CD14-positive monocyte (primary cell): ENCODE results near the gene SLK. TPM values are rescaled to one million over a fixed set of nuclear protein-coding genes. Genes with fewer than 3 reads are reported as not detected.

Source experiments
- DNase-seq, 3 donors: peaks; one replicate each; pipeline ENCODE4 v3.0.0-alpha.2; 2011 to 2022
- H2AFZ ChIP-seq: 2 replicates; pipeline ENCODE4 v1.6.0; 2012; ENCODE audit warnings: mild to moderate bottlenecking, low read depth, low read length, inconsistent platforms; ENCODE audit not compliant: insufficient read depth, poor library complexity, severe bottlenecking
- H3K27ac ChIP-seq, 2 donors: 1 replicate in 1 of 2; 2 replicates in 1 of 2; pipeline ENCODE4 v1.5.1; 2012 to 2013; ENCODE audit warnings: low read length in 2 of 2, control low read depth in 1 of 2, inconsistent platforms in 1 of 2, low read depth in 1 of 2, mild to moderate bottlenecking in 1 of 2
- H3K27me3 ChIP-seq, 2 donors: one replicate each; pipeline versions ENCODE4 v1.6.0 to v1.6.1; 2011 to 2013; ENCODE audit warnings: low read length in 2 of 2; ENCODE audit not compliant: control insufficient read depth in 2 of 2, insufficient read depth in 2 of 2
- H3K36me3 ChIP-seq, 2 donors: replicated peaks in 1 of 2; 1 replicate in 1 of 2; 2 replicates in 1 of 2; pipeline versions ENCODE4 v1.5.1 to v1.6.1; 2012 to 2013; ENCODE audit warnings: low read length in 2 of 2, control low read depth in 1 of 2, inconsistent platforms in 1 of 2, mild to moderate bottlenecking in 1 of 2; ENCODE audit not compliant: insufficient read depth in 2 of 2, control insufficient read depth in 1 of 2
- H3K4me1 ChIP-seq, 2 donors: 1 replicate in 1 of 2; 2 replicates in 1 of 2; pipeline versions ENCODE4 v1.5.1 to v1.6.1; 2012 to 2013; ENCODE audit warnings: low read length in 2 of 2, control low read depth in 1 of 2, inconsistent platforms in 1 of 2, mild to moderate bottlenecking in 1 of 2, moderate library complexity in 1 of 2; ENCODE audit not compliant: insufficient read depth in 2 of 2, control insufficient read depth in 1 of 2
- H3K4me2 ChIP-seq: replicated peaks from 2 replicates; pipeline ENCODE3; 2012; ENCODE audit warnings: low read length, moderate library complexity, mild to moderate bottlenecking; ENCODE audit not compliant: poor library complexity, severe bottlenecking; ENCODE audit errors: extremely low read depth
- H3K4me3 ChIP-seq, 3 experiments: fragments of 200-600 bp in 1 of 3; sonication (generic) in 1 of 3; replicated peaks in 1 of 3; 1 replicate in 2 of 3; 2 replicates in 1 of 3; pipeline ENCODE4 v1.5.1; 2011 to 2013; ENCODE audit warnings: low read length in 3 of 3, mild to moderate bottlenecking in 3 of 3, control low read depth in 2 of 3, low read depth in 2 of 3, inconsistent platforms in 1 of 3, moderate library complexity in 1 of 3
- H3K79me2 ChIP-seq: 2 replicates; pipeline ENCODE4 v1.6.0; 2012; ENCODE audit warnings: mild to moderate bottlenecking, control low read depth, inconsistent platforms, low read length, moderate library complexity; ENCODE audit not compliant: insufficient read depth
- H3K9ac ChIP-seq: 2 replicates; pipeline ENCODE4 v1.6.0; 2017; ENCODE audit warnings: low read length, mild to moderate bottlenecking; ENCODE audit not compliant: insufficient read depth, poor library complexity, severe bottlenecking
- H3K9me3 ChIP-seq, 2 donors: replicated peaks in 1 of 2; 1 replicate in 1 of 2; 2 replicates in 1 of 2; pipeline versions ENCODE4 v1.5.1 to v1.6.1; 2012 to 2013; ENCODE audit warnings: low read length in 2 of 2, control low read depth in 1 of 2; ENCODE audit not compliant: control insufficient read depth in 1 of 2, insufficient read depth in 1 of 2
- H4K20me1 ChIP-seq: 2 replicates; pipeline ENCODE4 v1.6.0; 2012; ENCODE audit warnings: mild to moderate bottlenecking, low read length, control low read depth, moderate library complexity; ENCODE audit not compliant: insufficient read depth
- H3K27ac Mint-ChIP-seq, 7 donors: one replicate each; pipeline ENCODE4 v1.8.0; 2020; ENCODE audit warnings: mild to moderate bottlenecking in 7 of 7, mixed read lengths in 7 of 7, moderate library complexity in 6 of 7, inconsistent platforms in 2 of 7
- H3K27me3 Mint-ChIP-seq, 3 donors: one replicate each; pipeline ENCODE4 v1.8.0; 2021 to 2022; ENCODE audit warnings: low read depth in 3 of 3, mild to moderate bottlenecking in 3 of 3, mixed read lengths in 3 of 3, moderate library complexity in 3 of 3, inconsistent platforms in 1 of 3
- H3K36me3 Mint-ChIP-seq, 2 donors: one replicate each; pipeline ENCODE4 v1.8.0; 2020; ENCODE audit warnings: mixed read lengths in 2 of 2, inconsistent platforms in 1 of 2, mild to moderate bottlenecking in 1 of 2
- H3K4me1 Mint-ChIP-seq: one replicate; pipeline ENCODE4 v1.8.0; 2020; ENCODE audit warnings: mild to moderate bottlenecking, mixed read lengths
- H3K4me3 Mint-ChIP-seq, 2 donors: one replicate each; pipeline ENCODE4 v1.8.0; 2020; ENCODE audit warnings: mild to moderate bottlenecking in 2 of 2, mixed read lengths in 2 of 2, moderate library complexity in 1 of 2
- H3K9me3 Mint-ChIP-seq, 7 donors: one replicate each; pipeline ENCODE4 v1.8.0; 2020 to 2022; ENCODE audit warnings: mixed read lengths in 7 of 7, mild to moderate bottlenecking in 6 of 7, moderate library complexity in 6 of 7, inconsistent platforms in 2 of 7
- WGBS: methylation state at CpG from one replicate; pipeline ENCODE4 v1.1.5; 2013; ENCODE audit warnings: missing lambda C conversion rate; ENCODE audit not compliant: insufficient coverage; 5-methylcytosine and 5-hydroxymethylcytosine counted together
- intact Hi-C, 2 donors: fragments of 100-400 bp; cut with micrococcal nuclease; formaldehyde crosslinking; loops; one replicate each; pipeline versions ENCODE4 v1.15.0 to v1.15.1; 2023
- polyA plus RNA-seq, 3 donors: library from polyadenylated mRNA; depleted of rRNA in 1 of 3; unstranded in 2 of 3; stranded (reverse) in 1 of 3; fragments of 300-500 nt in 2 of 3; fragments of >200 nt in 1 of 3; fragmentation: Illumina TruSeq in 2 of 3; gene quantifications; 1 replicate in 2 of 3; 2 replicates in 1 of 3; pipeline ENCODE4 v1.2.3, GENCODE V29; 2012 to 2021
- TF ChIP-seq, protein P1 (sequence below): fragments of 200-600 bp; IDR thresholded peaks from one replicate; pipeline ENCODE4 v1.8.0; 2022; ENCODE audit warnings: antibody characterized with exemption, mild to moderate bottlenecking

SLK gene
- polyA plus RNA-seq, 3 donors = 2.9 to 6.5 (median 4.4) TPM

DNA sequence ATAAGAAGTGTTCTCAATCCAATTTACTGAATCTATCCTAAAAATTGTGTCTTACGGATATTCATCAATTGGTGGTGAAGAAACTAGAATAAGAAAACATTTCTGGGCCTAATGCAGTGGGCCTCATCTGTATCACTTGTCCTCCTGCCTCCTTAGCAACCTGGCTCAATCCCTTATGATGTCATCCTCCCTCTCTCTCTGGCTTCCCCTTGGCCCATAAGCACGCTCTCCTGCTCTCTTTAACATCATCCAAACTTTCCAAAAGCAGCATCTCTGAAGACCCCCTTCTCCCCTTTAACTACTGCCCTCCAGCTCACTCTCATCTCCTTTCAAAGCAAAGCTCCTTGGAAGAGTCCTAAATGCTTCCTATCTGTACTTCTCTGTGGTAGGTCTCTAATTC, 44.3 kb upstream of the SLK start:
- Histone ChIP-seq H3K27me3 (no peaks in the 10 kb centered on the region), H4K20me1 (no peaks in the 10 kb centered on the region), H3K36me3 (no peaks in the 10 kb centered on the region), H3K4me2 (no peak overlapping the region), H3K27ac (no peak overlapping the region), H3K9me3 (no peaks in the 10 kb centered on the region), H3K4me3 (no peak overlapping the region), H2AFZ (no peak overlapping the region), H3K79me2 (peaks cover 4% of the 10 kb centered on the region), H3K9ac (no peak overlapping the region), H3K4me1 (peaks cover 11 to 19% of the 10 kb centered on the region in 2 donors)
- Mint-ChIP-seq H3K4me3 (no peak overlapping the region), H3K27me3 (no peaks in the 10 kb centered on the region), H3K27ac (no peak overlapping the region), H3K9me3 (no peaks in the 10 kb centered on the region), H3K4me1 (peaks cover 9% of the 10 kb centered on the region), H3K36me3 (no peaks in the 10 kb centered on the region)
- intact Hi-C loops = loop anchor here in 1 of 2 donors (5.0 kb wide), 1 partner anchor 45 kb away; the partner anchor contains the start of gene SLK
- TF ChIP-seq, protein P1, sequence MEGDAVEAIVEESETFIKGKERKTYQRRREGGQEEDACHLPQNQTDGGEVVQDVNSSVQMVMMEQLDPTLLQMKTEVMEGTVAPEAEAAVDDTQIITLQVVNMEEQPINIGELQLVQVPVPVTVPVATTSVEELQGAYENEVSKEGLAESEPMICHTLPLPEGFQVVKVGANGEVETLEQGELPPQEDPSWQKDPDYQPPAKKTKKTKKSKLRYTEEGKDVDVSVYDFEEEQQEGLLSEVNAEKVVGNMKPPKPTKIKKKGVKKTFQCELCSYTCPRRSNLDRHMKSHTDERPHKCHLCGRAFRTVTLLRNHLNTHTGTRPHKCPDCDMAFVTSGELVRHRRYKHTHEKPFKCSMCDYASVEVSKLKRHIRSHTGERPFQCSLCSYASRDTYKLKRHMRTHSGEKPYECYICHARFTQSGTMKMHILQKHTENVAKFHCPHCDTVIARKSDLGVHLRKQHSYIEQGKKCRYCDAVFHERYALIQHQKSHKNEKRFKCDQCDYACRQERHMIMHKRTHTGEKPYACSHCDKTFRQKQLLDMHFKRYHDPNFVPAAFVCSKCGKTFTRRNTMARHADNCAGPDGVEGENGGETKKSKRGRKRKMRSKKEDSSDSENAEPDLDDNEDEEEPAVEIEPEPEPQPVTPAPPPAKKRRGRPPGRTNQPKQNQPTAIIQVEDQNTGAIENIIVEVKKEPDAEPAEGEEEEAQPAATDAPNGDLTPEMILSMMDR = no peak
- 96% methylated on average over 2 of the region's 2 CpGs for WGBS
- DNase-seq = no peak

GRCh38 chr10:103923502-103923901, 43.4 kb upstream of the SLK start:
- 76% methylated on average over 2 of the region's 3 CpGs for WGBS
- Histone ChIP-seq H3K4me1 (peaks cover 9 to 15% of the 10 kb centered on the region in 2 donors), H3K27me3 (no peaks in the 10 kb centered on the region), H3K36me3 (no peaks in the 10 kb centered on the region), H3K4me3 (no peak overlapping the region), H3K27ac (no peak overlapping the region), H4K20me1 (no peaks in the 10 kb centered on the region), H3K79me2 (no peaks in the 10 kb centered on the region), H3K9ac (no peak overlapping the region), H3K9me3 (no peaks in the 10 kb centered on the region), H3K4me2 (no peak overlapping the region), H2AFZ (no peak overlapping the region)
- TF ChIP-seq, protein P1 = no peak
- H3K9me3 Mint-ChIP-seq = no peaks in the 10 kb centered on the region
- no peaks in the 10 kb centered on the region for H3K36me3 Mint-ChIP-seq
- intact Hi-C loops = loop anchor here in 1 of 2 donors (5.0 kb wide), 1 partner anchor 44 kb away; the partner anchor contains the start of gene SLK
- peaks cover 8% of the 10 kb centered on the region for H3K4me1 Mint-ChIP-seq
- H3K4me3 Mint-ChIP-seq = no peak overlapping the region
- H3K27me3 Mint-ChIP-seq = no peaks in the 10 kb centered on the region
- no peak overlapping the region for H3K27ac Mint-ChIP-seq
- no peak for DNase-seq
